AG04450 (cell line): ENCODE measurements around the gene SH3BGRL3. TPM values are rescaled to one million over a fixed set of nuclear protein-coding genes. Genes with fewer than 3 reads are reported as not detected.
"Not testable (repeated sequence)": the region's sequence is repeated elsewhere in the genome, so short reads cannot be mapped to it uniquely, and the experiment has no call there.

Experiments used
- CTCF ChIA-PET: fragments of 300-600, 350-600 bp; formaldehyde crosslinking; extraction: SDS; loops from one replicate; lab custom pipeline; 2022; ENCODE audit warnings: antibody characterized with exemption, inconsistent platforms; lab: Charles Lee
- POLR2A ChIA-PET: fragments of 350-600 bp; formaldehyde crosslinking; extraction: SDS; loops from one replicate; lab custom pipeline; 2021; ENCODE audit warnings: antibody characterized with exemption, inconsistent platforms; lab: Yijun Ruan, JAX
- DNase-seq: peaks from one replicate; pipeline ENCODE4 v3.0.0-alpha.2; 2011; ENCODE audit warnings: low read depth, low spot score
- H3K27ac ChIP-seq: one replicate; pipeline ENCODE4 v1.5.1; 2012; ENCODE audit warnings: low read depth, low read length, control low read depth
- H3K27me3 ChIP-seq: one replicate; pipeline ENCODE4 v1.6.0; 2012; ENCODE audit warnings: low read length; ENCODE audit not compliant: control insufficient read depth, insufficient read depth
- H3K4me3 ChIP-seq: 2 replicates; pipeline ENCODE4 v1.5.1; 2011; ENCODE audit warnings: mild to moderate bottlenecking, low read depth, low read length, control low read depth
- H3K9me3 ChIP-seq: 2 replicates; pipeline ENCODE4 v1.5.1; 2012; ENCODE audit warnings: low read length; ENCODE audit not compliant: control insufficient read depth, insufficient read depth
- CTCF ChIP-seq: IDR thresholded peaks from 2 replicates; pipeline ENCODE4 v1.5.1; 2011; ENCODE audit warnings: low read depth, low read length, control low read depth, inconsistent platforms
- polyA plus RNA-seq: library from polyadenylated mRNA; depleted of rRNA; stranded (reverse); fragments of >200 nt; gene quantifications from 2 replicates; pipeline ENCODE4 v1.2.3, GENCODE V29; 2011

The SH3BGRL3 gene
- polyA plus RNA-seq, 1 experiment: 307 TPM

- POLR2A ChIA-PET: no interaction called here
- H3K4me3 ChIP-seq: peak overlapping the region; percentile 93
- H3K27ac ChIP-seq: peak overlapping the region; percentile 31
- TF ChIP-seq CTCF: no peak
- CTCF ChIA-PET: interaction anchor here (1.0 to 2.6 kb wide), 5 partner anchors 16 to 112 kb away, joined by 3 to 15 read pairs (median 3); no protein-coding TSS in a partner anchor
- no peaks in the 10 kb centered on the region for H3K27me3 ChIP-seq
- no peak for DNase-seq
- peaks cover 4% of the 10 kb centered on the region; the same call in 1 of the 2 replicates for H3K9me3 ChIP-seq
Observed at GRCh38 chr1:26305667-26306289, 25.9 kb downstream of the SH3BGRL3 start.

- ChIA-PET POLR2A (no interaction called here), CTCF (interaction anchor here (0.5 to 2.6 kb wide), 6 partner anchors 15 to 254 kb away, joined by 3 to 15 read pairs (median 4); no protein-coding TSS in a partner anchor)
- Histone ChIP-seq H3K27me3 (no peaks in the 10 kb centered on the region), H3K27ac (peak within 1 kb of the TSS; percentile 31), H3K4me3 (peak within 1 kb of the TSS; percentile 93), H3K9me3 (peaks cover 4% of the 10 kb centered on the region; the same call in 1 of the 2 replicates)
- peak; percentile 4; the same call in 1 of the 2 replicates for TF ChIP-seq CTCF
- peak; percentile 81 for DNase-seq
Observed at GRCh38 chr1:26306290-26307229, 26.7 kb downstream of the SH3BGRL3 start, which contains the start of gene UBXN11. Gene UBXN11, minus strand, starts transcription at chr1:26306636. Its CDS starts 3,753 bp downstream, at chr1:26302883.

- Histone ChIP-seq H3K4me3 (no peak overlapping the region), H3K27ac (no peak overlapping the region), H3K27me3 (peaks cover 2% of the 10 kb centered on the region), H3K9me3 (peaks cover 4% of the 10 kb centered on the region; the same call in 1 of the 2 replicates)
- DNase-seq: no peak
- TF ChIP-seq CTCF: no peak
- CTCF ChIA-PET: interaction anchor here (0.7 to 1.6 kb wide), 4 partner anchors 31 to 255 kb away, joined by 4 to 10 read pairs (median 4); no protein-coding TSS in a partner anchor
- POLR2A ChIA-PET: no interaction called here
Observed at GRCh38 chr1:26307363-26307781, 27.5 kb downstream of the SH3BGRL3 start.

GRCh38 chr1:26307966-26308899 lies 28.3 kb downstream of the SH3BGRL3 start:
- H3K4me3 ChIP-seq, H3K27ac ChIP-seq, POLR2A ChIA-PET, H3K9me3 ChIP-seq, H3K27me3 ChIP-seq, DNase-seq: not testable (repeated sequence)
- CTCF ChIA-PET: interaction anchor here (0.7 to 1.6 kb wide), 6 partner anchors 13 to 163 kb away, joined by 3 to 4 read pairs (median 4); no protein-coding TSS in a partner anchor
